GM21390 (cell line): ENCODE data around the gene SELENOI.
"Not testable (repeated sequence)": the region's sequence is repeated elsewhere in the genome, so short reads cannot be mapped to it uniquely, and the experiment has no call there.

Source experiments
- ATAC-seq: cut with Tn5 transposase; IDR thresholded peaks from one replicate; pipeline ENCODE4 v1.9.1; 2021; ENCODE audit not compliant: unreplicated experiment

Gene SELENOI

GRCh38 chr2:26345545-26346453 is at the start of gene SELENOI:
SELENOI (plus strand) TSS chr2:26346143; CDS start chr2:26346233, 90 bp downstream.
- ATAC-seq = peak; percentile 92

DNA sequence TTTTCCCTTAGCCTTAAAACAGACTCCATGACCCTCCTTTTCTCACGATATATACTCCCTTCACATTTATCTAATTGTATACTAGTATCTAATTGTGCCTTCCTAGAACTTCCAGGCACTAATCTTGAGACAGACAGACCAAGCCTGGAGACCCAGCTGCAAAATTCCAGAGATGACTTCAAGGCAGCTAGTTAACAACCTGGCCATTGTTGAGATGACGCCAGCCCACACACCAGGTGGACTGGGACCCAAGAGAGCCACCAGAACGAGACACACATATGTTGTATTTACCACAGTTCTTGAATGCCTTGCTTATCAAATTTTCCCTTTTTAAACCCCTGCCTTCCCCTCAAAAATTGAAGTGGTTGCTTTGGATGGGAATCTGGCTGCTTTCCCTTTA is 48.9 kb upstream of the SELENOI start:
- ATAC-seq = no peak

- ATAC-seq = no peak
Observed at GRCh38 chr2:26298286-26298637, 47.7 kb upstream of the SELENOI start.

- ATAC-seq = no peak
Observed at GRCh38 chr2:26298638-26299393, 47.1 kb upstream of the SELENOI start.

DNA sequence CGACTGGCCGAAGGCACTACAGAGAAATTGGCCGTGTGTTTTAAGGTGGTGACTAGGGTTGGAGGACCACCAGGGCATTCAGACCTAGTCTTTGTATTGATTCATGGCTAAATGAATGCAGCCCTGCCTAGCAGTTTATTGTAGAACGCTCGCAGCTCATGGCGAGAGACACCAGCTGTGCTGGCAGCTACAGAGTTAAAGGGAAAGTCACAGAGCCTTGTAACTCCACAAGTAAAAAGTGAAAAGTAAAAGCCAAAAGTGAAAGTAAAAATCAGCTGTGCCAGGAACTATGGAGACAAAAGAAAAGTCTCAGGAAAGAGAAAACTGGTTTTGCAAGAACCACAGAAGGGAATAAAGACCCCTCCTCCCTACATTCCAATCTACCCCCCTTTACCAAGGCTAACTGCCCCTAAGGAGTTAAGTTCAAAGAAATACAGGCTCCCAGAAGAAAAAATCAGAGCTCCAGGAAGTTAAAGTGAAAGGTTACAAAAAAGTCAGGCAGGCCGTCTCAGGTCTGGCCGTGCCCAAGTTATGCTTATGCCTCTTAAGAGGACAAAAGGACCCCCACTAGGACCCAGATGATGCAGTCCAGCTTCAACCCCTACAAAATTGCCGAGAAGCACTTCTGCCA is 46.4 kb upstream of the SELENOI start:
- no peak for ATAC-seq

- no peak for ATAC-seq
Observed at GRCh38 chr2:26300234-26300925, 45.6 kb upstream of the SELENOI start.

GRCh38 chr2:26302846-26303245 is 43.1 kb upstream of the SELENOI start:
- no peak for ATAC-seq

DNA sequence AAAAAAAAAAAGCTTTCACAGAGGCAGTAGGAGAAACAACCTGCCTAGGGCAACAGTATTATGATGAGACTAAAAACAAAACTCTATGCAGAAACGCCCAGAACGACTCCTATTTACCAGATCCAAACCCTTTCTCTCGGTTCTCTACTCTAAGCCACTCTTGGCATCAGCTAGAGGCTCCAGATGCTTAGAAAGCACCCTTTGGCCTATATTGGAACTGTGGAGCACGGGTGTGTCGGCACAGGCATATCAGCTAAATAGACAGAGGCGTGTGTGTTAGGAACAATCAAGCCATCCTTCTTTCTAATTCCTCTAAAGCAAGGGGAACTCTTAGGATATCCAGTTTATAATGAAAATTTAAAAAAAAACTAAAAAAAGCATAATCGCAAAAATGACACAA is 40.8 kb upstream of the SELENOI start:
- not testable (repeated sequence) for ATAC-seq

DNA sequence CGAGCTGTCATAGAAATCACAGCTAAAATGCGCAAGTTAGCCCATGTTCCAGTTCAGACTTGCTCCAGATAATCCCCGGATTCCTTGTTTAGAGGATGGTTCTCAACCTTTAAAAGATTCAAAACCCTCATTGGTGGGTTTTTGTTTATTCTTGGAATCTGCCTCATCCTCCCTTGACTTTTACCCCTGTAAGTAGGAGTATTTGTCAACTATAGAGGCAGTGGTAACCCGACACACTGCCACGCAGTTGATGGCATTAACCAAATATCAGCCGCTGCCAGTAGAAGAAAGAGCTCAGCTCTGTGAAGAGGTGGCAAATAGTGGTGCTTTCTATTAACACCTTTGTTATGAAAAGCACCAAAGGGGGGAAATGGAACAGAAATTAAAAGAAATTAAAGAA is 40.4 kb upstream of the SELENOI start:
- ATAC-seq = no peak

GRCh38 chr2:26309921-26310320 is 36.0 kb upstream of the SELENOI start:
- ATAC-seq = no peak

DNA sequence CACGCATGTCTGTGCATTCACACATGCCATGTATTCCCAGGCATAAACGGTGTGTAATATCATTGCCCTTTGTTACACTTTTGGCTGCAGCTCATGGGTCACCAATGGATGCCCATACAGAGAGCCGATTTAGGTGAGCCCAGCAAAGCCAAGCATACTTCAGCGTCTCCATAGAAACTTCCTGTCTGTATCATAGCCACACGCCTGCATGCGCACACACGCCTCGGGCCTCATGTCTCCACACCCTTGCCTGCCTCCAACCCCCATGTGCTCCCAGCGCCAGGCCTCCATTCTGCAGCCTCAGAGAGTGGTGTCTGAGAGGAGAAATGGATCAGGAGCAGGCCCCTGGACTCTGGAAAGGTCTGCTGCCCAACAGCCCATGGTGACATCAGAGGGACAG is 33.5 kb upstream of the SELENOI start:
- ATAC-seq = no peak

- ATAC-seq = no peak
Observed at GRCh38 chr2:26313446-26313845, 32.5 kb upstream of the SELENOI start.

DNA sequence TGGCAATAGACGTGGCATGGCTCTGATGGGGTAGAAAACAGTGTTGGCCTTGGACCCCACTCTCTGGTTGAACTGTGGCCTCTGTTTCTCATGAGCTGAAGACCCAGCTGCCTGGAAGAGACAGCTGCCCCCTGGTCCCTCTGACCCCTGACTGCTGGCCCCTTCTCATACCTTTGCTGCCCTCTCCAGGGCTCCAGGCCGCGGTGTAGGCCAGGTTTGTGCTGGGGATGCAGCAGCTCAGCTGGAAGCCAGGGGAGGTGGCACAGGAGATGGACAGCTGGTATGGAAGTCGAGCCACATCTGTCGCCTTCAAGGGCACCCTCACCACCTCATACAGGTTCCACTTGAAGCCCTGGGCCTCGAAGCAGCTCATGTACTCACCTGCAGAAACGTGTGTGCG is 31.7 kb upstream of the SELENOI start:
- no peak for ATAC-seq

DNA sequence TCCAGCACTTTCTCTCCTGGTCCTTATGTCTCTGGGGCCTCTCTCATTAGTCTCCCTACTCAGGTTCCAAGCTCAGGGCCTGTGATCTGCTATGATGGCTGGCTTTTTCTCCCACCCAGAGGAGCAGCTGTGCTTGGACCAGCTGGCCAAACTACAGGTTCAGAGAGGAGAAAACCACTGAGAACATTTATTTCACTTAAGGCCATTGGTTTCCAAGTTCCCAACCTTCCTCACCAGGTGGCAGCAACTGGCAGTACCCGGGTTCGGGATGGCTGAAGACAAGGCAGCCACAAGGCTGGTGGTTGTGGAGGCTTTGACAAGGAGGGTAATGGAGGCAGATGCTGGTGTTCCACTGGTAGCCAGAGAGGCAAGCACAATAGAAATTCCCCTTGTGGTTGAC is 29.9 kb upstream of the SELENOI start:
- ATAC-seq = no peak

- ATAC-seq = no peak
Observed at GRCh38 chr2:26316845-26317244, 29.1 kb upstream of the SELENOI start.

GRCh38 chr2:26317377-26318105 is 28.4 kb upstream of the SELENOI start:
- no peak for ATAC-seq

- no peak for ATAC-seq
Observed at GRCh38 chr2:26318950-26319349, 27.0 kb upstream of the SELENOI start.

DNA sequence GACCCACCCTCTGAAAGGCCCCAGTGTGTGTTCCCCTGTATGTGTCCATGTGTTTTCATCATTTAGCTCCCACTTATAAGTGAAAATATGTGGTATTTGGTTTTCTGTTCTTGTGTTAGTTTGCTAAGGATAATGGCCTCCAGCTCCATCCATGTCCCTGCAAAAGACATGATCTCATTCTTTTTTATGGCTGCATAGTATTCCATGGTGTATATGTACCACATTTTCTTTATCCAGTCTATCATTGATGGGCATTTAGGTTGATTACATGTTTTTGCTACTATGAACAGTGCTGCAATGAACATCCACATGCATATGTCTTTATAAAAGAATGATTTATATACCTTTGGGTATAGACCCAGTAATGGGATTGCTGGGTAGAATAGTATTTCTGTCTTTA is 21.5 kb upstream of the SELENOI start:
- ATAC-seq = not testable (repeated sequence)

GRCh38 chr2:26324903-26325302 is 21.0 kb upstream of the SELENOI start:
- no peak for ATAC-seq

- no peak for ATAC-seq
Observed at GRCh38 chr2:26325851-26326250, 20.1 kb upstream of the SELENOI start.
